HCT116 (cell line): Measurements from ENCODE around the gene CSH1.

ENCODE experiments used
- EZH2 ChIP-seq: fragments of 200-600 bp; sonication (generic); IDR thresholded peaks from 2 replicates; pipeline ENCODE4 v1.6.1; 2017; ENCODE audit warnings: antibody characterized with exemption, mixed run types
- POLR2A ChIP-seq: IDR thresholded peaks from 2 replicates; pipeline ENCODE4 v1.7.0; 2011; ENCODE audit warnings: borderline replicate concordance; ENCODE audit not compliant: insufficient read depth, insufficient read length; ENCODE audit errors: extremely low read depth
- POLR2AphosphoS5 ChIP-seq: IDR thresholded peaks from 2 replicates; pipeline ENCODE4 v1.6.1; 2011; ENCODE audit warnings: mild to moderate bottlenecking, low read depth, low read length, moderate library complexity
- ZNF274 ChIP-seq: fragments of 200-500 bp; sonication (Bioruptor generic); IDR thresholded peaks from 2 replicates; pipeline ENCODE4 v1.6.1; 2014; ENCODE audit warnings: mild to moderate bottlenecking, low read depth, low read length, inconsistent platforms
- TF ChIP-seq, protein P1 (sequence below), 3 experiments: fragments of 200-600 bp in 1 of 3; sonication (generic) in 1 of 3; IDR thresholded peaks in 2 of 3; conservative IDR thresholded peaks in 1 of 3; 2 replicates each; pipeline ENCODE4 v1.5.1; 2012 to 2017; ENCODE audit warnings: low read depth in 2 of 3, low read length in 2 of 3, antibody characterized with exemption in 1 of 3, borderline replicate concordance in 1 of 3, control low read depth in 1 of 3, mild to moderate bottlenecking in 1 of 3, mixed read lengths in 1 of 3, mixed run types in 1 of 3, moderate library complexity in 1 of 3; ENCODE audit not compliant: insufficient read depth in 1 of 3

DNA sequence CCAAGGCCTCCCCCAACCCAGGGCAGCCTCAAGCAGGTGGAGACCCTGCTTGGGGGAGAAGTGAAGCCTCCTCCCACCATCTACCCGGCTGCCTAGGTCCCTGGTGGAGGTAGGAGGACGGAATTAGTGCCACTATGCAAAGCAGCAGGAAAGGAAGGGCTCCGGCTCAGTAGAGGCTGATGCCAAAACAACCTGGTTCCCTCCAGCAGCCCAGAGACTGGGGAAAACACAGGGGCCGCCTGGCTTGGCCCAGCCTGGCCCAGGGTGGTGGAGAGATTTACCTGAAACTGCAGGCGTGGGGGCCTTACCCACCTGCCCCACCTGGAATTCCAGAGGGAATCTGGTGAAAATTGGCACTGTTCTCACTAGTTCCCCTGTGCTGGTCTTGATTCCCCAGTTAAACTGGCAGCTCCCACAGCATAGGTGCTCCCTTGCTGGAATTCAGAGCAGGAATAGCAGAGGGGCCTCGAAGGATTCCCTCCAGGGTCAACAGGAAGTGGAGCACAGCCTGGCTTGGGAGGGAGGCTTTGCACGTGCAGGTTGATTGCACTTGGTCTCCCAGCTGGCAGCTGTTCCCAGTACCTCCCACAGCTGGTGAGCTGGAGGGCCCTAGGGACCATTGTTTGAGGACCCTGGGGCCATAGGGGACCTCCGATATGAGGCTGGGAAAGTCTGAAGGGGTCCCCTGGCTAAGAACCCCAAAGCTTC lies 31.2 kb upstream of the CSH1 start:
- TF ChIP-seq POLR2A, result no peak
- TF ChIP-seq, protein P1, sequence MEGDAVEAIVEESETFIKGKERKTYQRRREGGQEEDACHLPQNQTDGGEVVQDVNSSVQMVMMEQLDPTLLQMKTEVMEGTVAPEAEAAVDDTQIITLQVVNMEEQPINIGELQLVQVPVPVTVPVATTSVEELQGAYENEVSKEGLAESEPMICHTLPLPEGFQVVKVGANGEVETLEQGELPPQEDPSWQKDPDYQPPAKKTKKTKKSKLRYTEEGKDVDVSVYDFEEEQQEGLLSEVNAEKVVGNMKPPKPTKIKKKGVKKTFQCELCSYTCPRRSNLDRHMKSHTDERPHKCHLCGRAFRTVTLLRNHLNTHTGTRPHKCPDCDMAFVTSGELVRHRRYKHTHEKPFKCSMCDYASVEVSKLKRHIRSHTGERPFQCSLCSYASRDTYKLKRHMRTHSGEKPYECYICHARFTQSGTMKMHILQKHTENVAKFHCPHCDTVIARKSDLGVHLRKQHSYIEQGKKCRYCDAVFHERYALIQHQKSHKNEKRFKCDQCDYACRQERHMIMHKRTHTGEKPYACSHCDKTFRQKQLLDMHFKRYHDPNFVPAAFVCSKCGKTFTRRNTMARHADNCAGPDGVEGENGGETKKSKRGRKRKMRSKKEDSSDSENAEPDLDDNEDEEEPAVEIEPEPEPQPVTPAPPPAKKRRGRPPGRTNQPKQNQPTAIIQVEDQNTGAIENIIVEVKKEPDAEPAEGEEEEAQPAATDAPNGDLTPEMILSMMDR (IDR thresholded peaks at IDR 0.05 in 2 of 3, conservative IDR thresholded peaks at IDR 0.05 in 1 of 3; ENCODE audit: borderline replicate concordance in 1 of 3, insufficient read depth in 1 of 3, low read depth in 2 of 3, low read length in 2 of 3), result no peak
- TF ChIP-seq ZNF274, result no peak
- TF ChIP-seq POLR2AphosphoS5, result no peak
- no peak for TF ChIP-seq EZH2
